Measurements from ENCODE around the gene ST3GAL3.

DNA sequence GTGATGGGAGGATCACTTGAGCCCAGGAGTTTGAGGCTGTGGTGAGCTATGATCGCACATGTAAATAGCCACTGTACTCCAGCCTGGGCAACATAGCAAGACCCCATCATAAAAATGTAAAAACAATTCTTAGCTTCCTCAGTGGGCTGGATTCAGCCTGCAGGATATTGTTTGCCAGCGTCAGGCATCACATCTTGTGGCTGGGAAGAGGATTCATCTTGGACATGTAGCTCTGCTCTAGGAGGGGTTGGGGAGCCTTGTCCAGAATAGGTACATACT, 19.3 kb upstream of the ST3GAL3 start:
- TF ChIP-seq, protein P1, sequence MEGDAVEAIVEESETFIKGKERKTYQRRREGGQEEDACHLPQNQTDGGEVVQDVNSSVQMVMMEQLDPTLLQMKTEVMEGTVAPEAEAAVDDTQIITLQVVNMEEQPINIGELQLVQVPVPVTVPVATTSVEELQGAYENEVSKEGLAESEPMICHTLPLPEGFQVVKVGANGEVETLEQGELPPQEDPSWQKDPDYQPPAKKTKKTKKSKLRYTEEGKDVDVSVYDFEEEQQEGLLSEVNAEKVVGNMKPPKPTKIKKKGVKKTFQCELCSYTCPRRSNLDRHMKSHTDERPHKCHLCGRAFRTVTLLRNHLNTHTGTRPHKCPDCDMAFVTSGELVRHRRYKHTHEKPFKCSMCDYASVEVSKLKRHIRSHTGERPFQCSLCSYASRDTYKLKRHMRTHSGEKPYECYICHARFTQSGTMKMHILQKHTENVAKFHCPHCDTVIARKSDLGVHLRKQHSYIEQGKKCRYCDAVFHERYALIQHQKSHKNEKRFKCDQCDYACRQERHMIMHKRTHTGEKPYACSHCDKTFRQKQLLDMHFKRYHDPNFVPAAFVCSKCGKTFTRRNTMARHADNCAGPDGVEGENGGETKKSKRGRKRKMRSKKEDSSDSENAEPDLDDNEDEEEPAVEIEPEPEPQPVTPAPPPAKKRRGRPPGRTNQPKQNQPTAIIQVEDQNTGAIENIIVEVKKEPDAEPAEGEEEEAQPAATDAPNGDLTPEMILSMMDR (tag by site-specific recombination; IDR thresholded peaks at IDR 0.05), result no peak
- no peak for TF ChIP-seq ZNF202 (tag by site-specific recombination; IDR thresholded peaks at IDR 0.05; ENCODE audit: borderline replicate concordance)
- TF ChIP-seq, protein P2, sequence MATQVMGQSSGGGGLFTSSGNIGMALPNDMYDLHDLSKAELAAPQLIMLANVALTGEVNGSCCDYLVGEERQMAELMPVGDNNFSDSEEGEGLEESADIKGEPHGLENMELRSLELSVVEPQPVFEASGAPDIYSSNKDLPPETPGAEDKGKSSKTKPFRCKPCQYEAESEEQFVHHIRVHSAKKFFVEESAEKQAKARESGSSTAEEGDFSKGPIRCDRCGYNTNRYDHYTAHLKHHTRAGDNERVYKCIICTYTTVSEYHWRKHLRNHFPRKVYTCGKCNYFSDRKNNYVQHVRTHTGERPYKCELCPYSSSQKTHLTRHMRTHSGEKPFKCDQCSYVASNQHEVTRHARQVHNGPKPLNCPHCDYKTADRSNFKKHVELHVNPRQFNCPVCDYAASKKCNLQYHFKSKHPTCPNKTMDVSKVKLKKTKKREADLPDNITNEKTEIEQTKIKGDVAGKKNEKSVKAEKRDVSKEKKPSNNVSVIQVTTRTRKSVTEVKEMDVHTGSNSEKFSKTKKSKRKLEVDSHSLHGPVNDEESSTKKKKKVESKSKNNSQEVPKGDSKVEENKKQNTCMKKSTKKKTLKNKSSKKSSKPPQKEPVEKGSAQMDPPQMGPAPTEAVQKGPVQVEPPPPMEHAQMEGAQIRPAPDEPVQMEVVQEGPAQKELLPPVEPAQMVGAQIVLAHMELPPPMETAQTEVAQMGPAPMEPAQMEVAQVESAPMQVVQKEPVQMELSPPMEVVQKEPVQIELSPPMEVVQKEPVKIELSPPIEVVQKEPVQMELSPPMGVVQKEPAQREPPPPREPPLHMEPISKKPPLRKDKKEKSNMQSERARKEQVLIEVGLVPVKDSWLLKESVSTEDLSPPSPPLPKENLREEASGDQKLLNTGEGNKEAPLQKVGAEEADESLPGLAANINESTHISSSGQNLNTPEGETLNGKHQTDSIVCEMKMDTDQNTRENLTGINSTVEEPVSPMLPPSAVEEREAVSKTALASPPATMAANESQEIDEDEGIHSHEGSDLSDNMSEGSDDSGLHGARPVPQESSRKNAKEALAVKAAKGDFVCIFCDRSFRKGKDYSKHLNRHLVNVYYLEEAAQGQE (tag by site-specific recombination; IDR thresholded peaks at IDR 0.05), result no peak
- no peak for TF ChIP-seq ZNF221 (tag by site-specific recombination; IDR thresholded peaks at IDR 0.05; ENCODE audit: borderline replicate concordance)
- TF ChIP-seq ZNF548 (tag by site-specific recombination; IDR thresholded peaks at IDR 0.05), result no peak
